SK-N-SH treated with all-trans-retinoic acid at 6 μM for 48 hours (cell line): ENCODE data around the gene ATP2B3.

Experiments used
- ATAC-seq: fragments of 200-7000 bp; cut with Tn5 transposase; 3 replicates; pipeline ENCODE4 v1.9.1; 2020; ENCODE audit warnings: mild to moderate bottlenecking, moderate library complexity
- ARNTL ChIP-seq: fragments of 450-650 bp; formaldehyde crosslinking; IDR thresholded peaks from 2 replicates; pipeline ENCODE4 v1.5.0; 2020; ENCODE audit warnings: low read depth, mild to moderate bottlenecking, moderate library complexity, borderline replicate concordance
- BACH2 ChIP-seq: fragments of 250-450 bp; sonication (Bioruptor Pico); IDR thresholded peaks from 2 replicates; pipeline ENCODE4 v1.9.0; 2021; ENCODE audit warnings: mild to moderate bottlenecking, borderline replicate concordance
- CREB5 ChIP-seq: fragments of 250-450 bp; sonication (Bioruptor Pico); IDR thresholded peaks from 2 replicates; pipeline ENCODE4 v1.5.1; 2020; ENCODE audit warnings: low read depth, mild to moderate bottlenecking, moderate library complexity
- CSDC2 ChIP-seq: fragments of 250-450 bp; sonication (Bioruptor Pico); IDR thresholded peaks from 2 replicates; pipeline ENCODE4 v1.5.0; 2020; ENCODE audit warnings: mild to moderate bottlenecking, moderate library complexity
- CSRNP3 ChIP-seq: fragments of 250-450 bp; sonication (Bioruptor Pico); IDR thresholded peaks from 2 replicates; pipeline ENCODE4 v1.5.1; 2021; ENCODE audit warnings: mild to moderate bottlenecking, moderate library complexity
- ESRRG ChIP-seq: fragments of 250-450 bp; sonication (Bioruptor Pico); IDR thresholded peaks from 2 replicates; pipeline ENCODE4 v1.6.1; 2021; ENCODE audit warnings: mild to moderate bottlenecking
- GLIS3 ChIP-seq: fragments of 250-450 bp; sonication (Bioruptor Pico); IDR thresholded peaks from 2 replicates; pipeline ENCODE4 v1.5.0; 2020; ENCODE audit warnings: mild to moderate bottlenecking, moderate library complexity
- ISL1 ChIP-seq: fragments of 250-450 bp; sonication (Bioruptor Pico); IDR thresholded peaks from 2 replicates; pipeline ENCODE4 v2.1.2; 2022; ENCODE audit warnings: mild to moderate bottlenecking, moderate library complexity
- OSR1 ChIP-seq: fragments of 250-450 bp; sonication (Bioruptor Pico); IDR thresholded peaks from 2 replicates; pipeline ENCODE4 v1.8.0; 2022; ENCODE audit warnings: moderate library complexity, mild to moderate bottlenecking, inconsistent platforms
- PATZ1 ChIP-seq: fragments of 250-450 bp; sonication (Bioruptor Pico); IDR thresholded peaks from 2 replicates; pipeline ENCODE4 v1.8.0; 2020; ENCODE audit warnings: mild to moderate bottlenecking, moderate library complexity, borderline replicate concordance
- PPARA ChIP-seq: fragments of 250-450 bp; sonication (Bioruptor Pico); IDR thresholded peaks from 2 replicates; pipeline ENCODE4 v1.5.0; 2020; ENCODE audit warnings: mild to moderate bottlenecking, borderline replicate concordance
- RARB ChIP-seq: fragments of 250-450 bp; sonication (Bioruptor Pico); IDR thresholded peaks from 2 replicates; pipeline ENCODE4 v1.8.0; 2021; ENCODE audit warnings: mild to moderate bottlenecking, moderate library complexity
- SNAI2 ChIP-seq: fragments of 250-450 bp; sonication (Bioruptor Pico); IDR thresholded peaks from 2 replicates; pipeline ENCODE4 v1.5.0; 2020; ENCODE audit warnings: mild to moderate bottlenecking, moderate library complexity
- TCF4 ChIP-seq: fragments of 250-450 bp; sonication (Bioruptor Pico); IDR thresholded peaks from 2 replicates; pipeline ENCODE4 v1.8.0; 2021; ENCODE audit warnings: mild to moderate bottlenecking, moderate library complexity, borderline replicate concordance
- TOX ChIP-seq: fragments of 250-450 bp; sonication (Bioruptor Pico); IDR thresholded peaks from 2 replicates; pipeline ENCODE4 v1.8.0; 2021; ENCODE audit warnings: mild to moderate bottlenecking, moderate library complexity, borderline replicate concordance
- TSHZ2 ChIP-seq: fragments of 250-450 bp; sonication (Bioruptor Pico); IDR thresholded peaks from 2 replicates; pipeline ENCODE4 v1.5.0; 2020; ENCODE audit warnings: mild to moderate bottlenecking, moderate library complexity
- ZC3H10 ChIP-seq: fragments of 250-450 bp; sonication (Bioruptor Pico); IDR thresholded peaks from 2 replicates; pipeline ENCODE4 v1.5.1; 2021; ENCODE audit warnings: mild to moderate bottlenecking, moderate library complexity
- ZFP3 ChIP-seq: fragments of 250-450 bp; sonication (Bioruptor Pico); IDR thresholded peaks from 2 replicates; pipeline ENCODE4 v1.5.0; 2020; ENCODE audit warnings: mild to moderate bottlenecking, moderate library complexity
- ZFP30 ChIP-seq: fragments of 450-650 bp; formaldehyde crosslinking; IDR thresholded peaks from 2 replicates; pipeline ENCODE4 v1.5.0; 2022; ENCODE audit warnings: mild to moderate bottlenecking, moderate library complexity
- ZNF565 ChIP-seq: fragments of 450-650 bp; formaldehyde crosslinking; conservative IDR thresholded peaks from 2 replicates; pipeline ENCODE4 v1.5.0; 2020; ENCODE audit warnings: low read depth, mild to moderate bottlenecking, moderate library complexity
- ZNF70 ChIP-seq: fragments of 450-650 bp; formaldehyde crosslinking; IDR thresholded peaks from 2 replicates; pipeline ENCODE4 v1.5.0; 2020; ENCODE audit warnings: mild to moderate bottlenecking, moderate library complexity
- ZNF8 ChIP-seq: fragments of 450-650 bp; formaldehyde crosslinking; IDR thresholded peaks from 2 replicates; pipeline ENCODE4 v1.5.0; 2020; ENCODE audit warnings: mild to moderate bottlenecking, moderate library complexity
- TF ChIP-seq, protein P1 (sequence below): fragments of 250-450 bp; sonication (Bioruptor Pico); IDR thresholded peaks from 2 replicates; pipeline ENCODE4 v1.8.0; 2021; ENCODE audit warnings: low read depth, mild to moderate bottlenecking, moderate library complexity, borderline replicate concordance

ATP2B3 gene

DNA sequence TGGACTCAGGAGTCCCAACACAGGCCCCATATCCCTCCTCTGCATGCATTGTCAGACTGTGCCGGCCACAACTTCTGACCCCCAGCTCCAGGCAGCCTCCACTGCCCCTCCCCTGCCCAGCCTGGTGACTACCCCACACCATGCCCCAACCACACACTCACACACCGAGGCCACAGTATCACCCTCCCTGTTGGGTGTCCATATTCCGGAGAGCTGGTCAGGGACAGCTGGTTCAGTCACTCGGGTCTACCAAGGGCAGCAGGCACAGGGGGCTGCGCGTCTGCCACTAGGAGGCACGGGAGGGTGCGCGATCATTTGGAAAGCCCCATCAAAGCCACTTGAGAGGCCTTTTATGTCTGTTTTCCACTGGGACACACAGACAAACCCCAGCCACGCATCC is 55.2 kb downstream of the ATP2B3 start:
- no peak for TF ChIP-seq ZNF565 (CRISPR knock-in tag)
- TF ChIP-seq CSDC2 (CRISPR knock-in tag) = no peak
- TF ChIP-seq ZFP3 = no peak
- no peak for TF ChIP-seq GLIS3 (CRISPR knock-in tag)
- TF ChIP-seq CSRNP3 (CRISPR knock-in tag) = no peak
- no peak for TF ChIP-seq CREB5 (CRISPR knock-in tag)
- TF ChIP-seq BACH2 = no peak
- TF ChIP-seq ZFP30 (CRISPR knock-in tag) = no peak
- TF ChIP-seq ZC3H10 (CRISPR knock-in tag) = no peak
- TF ChIP-seq SNAI2 (CRISPR knock-in tag) = no peak
- no peak for TF ChIP-seq TOX (CRISPR knock-in tag)
- no peak for TF ChIP-seq TCF4 (CRISPR knock-in tag)
- TF ChIP-seq PPARA (CRISPR knock-in tag) = no peak
- no peak for TF ChIP-seq RARB
- TF ChIP-seq ARNTL (CRISPR knock-in tag) = no peak
- no peak for TF ChIP-seq OSR1 (CRISPR knock-in tag)
- TF ChIP-seq ESRRG = no peak
- TF ChIP-seq ZNF70 (CRISPR knock-in tag) = no peak
- TF ChIP-seq PATZ1 = no peak
- no peak for TF ChIP-seq TSHZ2
- ATAC-seq = no peak

DNA sequence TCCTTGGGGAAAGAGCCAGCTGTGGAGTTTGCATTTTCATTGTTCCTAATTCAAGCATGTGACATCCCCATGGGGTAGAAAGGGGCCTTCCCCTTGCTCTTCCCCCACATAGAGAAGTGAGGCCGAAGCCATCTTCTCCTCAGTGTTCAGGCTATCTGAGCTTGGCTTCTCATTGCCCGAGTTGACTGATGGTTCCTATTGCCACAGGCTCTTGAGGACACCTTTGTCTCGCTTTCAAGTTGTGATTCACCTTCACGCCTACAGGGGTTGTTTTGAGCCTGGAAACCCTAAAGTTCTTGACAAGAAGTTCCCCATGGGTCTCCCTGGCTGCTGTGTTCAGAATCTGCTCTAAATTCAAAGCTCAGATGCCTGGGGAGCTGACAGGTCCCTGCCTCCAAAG is 56.5 kb downstream of the ATP2B3 start:
- no peak for ATAC-seq
- TF ChIP-seq CSDC2 (CRISPR knock-in tag) (no peak), RARB (no peak), ZC3H10 (CRISPR knock-in tag) (no peak), OSR1 (CRISPR knock-in tag) (no peak), PPARA (CRISPR knock-in tag) (no peak), BACH2 (no peak), GLIS3 (CRISPR knock-in tag) (no peak), ISL1 (CRISPR knock-in tag) (no peak), ZNF8 (no peak), ARNTL (CRISPR knock-in tag) (no peak), PATZ1 (no peak), CSRNP3 (CRISPR knock-in tag) (no peak), ESRRG (no peak), CREB5 (CRISPR knock-in tag) (no peak), TCF4 (CRISPR knock-in tag) (no peak), ZNF565 (CRISPR knock-in tag) (no peak), ZFP30 (CRISPR knock-in tag) (no peak), TOX (CRISPR knock-in tag) (no peak)
- TF ChIP-seq, protein P1, sequence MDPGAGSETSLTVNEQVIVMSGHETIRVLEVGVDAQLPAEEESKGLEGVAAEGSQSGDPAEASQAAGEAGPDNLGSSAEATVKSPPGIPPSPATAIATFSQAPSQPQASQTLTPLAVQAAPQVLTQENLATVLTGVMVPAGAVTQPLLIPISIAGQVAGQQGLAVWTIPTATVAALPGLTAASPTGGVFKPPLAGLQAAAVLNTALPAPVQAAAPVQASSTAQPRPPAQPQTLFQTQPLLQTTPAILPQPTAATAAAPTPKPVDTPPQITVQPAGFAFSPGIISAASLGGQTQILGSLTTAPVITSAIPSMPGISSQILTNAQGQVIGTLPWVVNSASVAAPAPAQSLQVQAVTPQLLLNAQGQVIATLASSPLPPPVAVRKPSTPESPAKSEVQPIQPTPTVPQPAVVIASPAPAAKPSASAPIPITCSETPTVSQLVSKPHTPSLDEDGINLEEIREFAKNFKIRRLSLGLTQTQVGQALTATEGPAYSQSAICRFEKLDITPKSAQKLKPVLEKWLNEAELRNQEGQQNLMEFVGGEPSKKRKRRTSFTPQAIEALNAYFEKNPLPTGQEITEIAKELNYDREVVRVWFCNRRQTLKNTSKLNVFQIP (CRISPR knock-in tag) = no peak
